ENCODE measurements around the gene HABP4.

Gene HABP4

GRCh38 chr9:96515621-96516470, 65.9 kb downstream of the HABP4 start:
- no peak for DNase-seq (ENCODE audit: low read depth in 2 of 2, low spot score in 1 of 2)

DNA sequence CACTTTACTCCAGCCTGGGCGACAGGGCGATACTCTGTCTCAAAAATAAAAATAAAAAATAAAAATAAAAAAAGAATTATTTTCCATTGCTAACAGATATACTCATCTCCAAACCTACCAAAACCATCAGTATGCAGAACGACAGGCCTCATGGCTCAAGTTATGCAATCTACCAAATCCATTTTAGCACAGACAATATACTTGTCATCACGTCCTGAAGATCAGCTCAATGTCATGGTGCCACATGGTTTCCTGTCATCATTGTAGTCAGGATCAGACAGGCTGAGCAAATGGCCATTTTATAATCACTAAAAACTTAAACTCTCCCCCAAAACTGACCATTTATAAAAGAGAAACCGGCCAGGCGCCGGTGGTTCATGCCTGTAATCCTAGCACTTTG, 69.1 kb downstream of the HABP4 start:
- DNase-seq (ENCODE audit: low read depth in 2 of 2, low spot score in 1 of 2) = no peak

DNA sequence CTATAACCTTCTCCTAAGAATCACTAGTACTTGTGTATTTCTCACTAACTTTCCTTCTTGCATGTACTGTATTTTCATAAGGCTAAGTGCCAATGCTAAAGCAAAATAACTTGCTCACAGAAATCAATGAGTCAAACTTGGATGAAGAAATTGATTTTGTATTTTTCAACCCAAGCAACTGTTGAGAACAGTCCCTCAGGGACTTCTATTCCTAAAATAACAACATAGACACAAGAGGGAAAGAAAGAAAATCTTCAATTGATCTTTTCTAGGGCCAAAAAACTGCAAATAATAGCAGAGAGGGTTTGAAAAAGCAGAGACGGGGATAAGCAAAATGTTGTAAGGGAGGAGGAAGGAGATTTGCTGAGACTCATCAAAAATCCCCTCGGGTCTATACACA, 69.8 kb downstream of the HABP4 start:
- no peak for DNase-seq (ENCODE audit: low read depth in 2 of 2, low spot score in 1 of 2)

- DNase-seq (ENCODE audit: low read depth in 2 of 2, low spot score in 1 of 2) = no peak
Measured at GRCh38 chr9:96522366-96522765, 72.4 kb downstream of the HABP4 start.

- no peak for DNase-seq (ENCODE audit: low read depth in 2 of 2, low spot score in 1 of 2)
Measured at GRCh38 chr9:96523374-96523773, 73.4 kb downstream of the HABP4 start.

DNA sequence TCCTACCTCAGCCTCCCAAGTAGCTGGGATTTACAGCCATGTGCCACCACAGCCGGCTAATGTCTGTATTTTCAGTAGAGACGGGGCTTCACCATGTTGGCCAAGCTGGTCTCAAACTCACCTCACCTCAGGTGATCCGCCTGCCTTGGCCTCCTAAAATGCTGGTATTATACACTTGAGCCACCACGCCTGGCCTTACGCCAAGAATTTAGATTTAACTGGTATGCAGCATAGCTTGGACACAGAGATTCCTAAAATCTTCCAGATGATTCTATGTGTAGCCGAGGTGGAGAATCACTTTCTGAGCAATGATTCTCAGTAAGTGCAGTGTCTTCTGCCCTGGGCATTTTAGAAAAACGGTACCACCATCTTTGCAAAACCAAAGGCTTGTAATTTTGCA, 74.1 kb downstream of the HABP4 start:
- no peak for DNase-seq (ENCODE audit: low read depth in 2 of 2, low spot score in 1 of 2)

- DNase-seq (ENCODE audit: low read depth in 2 of 2, low spot score in 1 of 2) = no peak
Measured at GRCh38 chr9:96524764-96525163, 74.8 kb downstream of the HABP4 start.

DNA sequence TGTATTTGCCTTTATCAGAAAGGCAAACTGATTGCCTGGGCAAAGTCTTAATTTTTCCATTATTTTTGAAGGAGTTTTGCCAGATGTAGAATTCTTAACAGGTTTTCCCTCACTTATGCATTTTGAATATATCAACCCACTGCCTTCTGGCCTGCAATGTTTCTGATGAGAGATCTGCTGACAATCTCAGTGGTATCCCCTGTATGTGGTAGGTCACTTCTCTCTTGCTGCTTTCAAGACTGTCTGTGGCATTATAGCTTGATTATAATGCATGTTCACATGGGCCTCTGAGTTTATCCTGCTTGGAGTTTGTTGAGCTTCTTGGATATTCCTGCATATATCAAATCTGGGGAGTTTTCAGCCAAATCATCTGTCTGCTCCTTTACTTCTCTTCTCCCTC, 82.2 kb downstream of the HABP4 start:
- DNase-seq (ENCODE audit: low read depth in 2 of 2, low spot score in 1 of 2) = no peak

GRCh38 chr9:96540106-96540505, 90.1 kb downstream of the HABP4 start:
- no peak for DNase-seq (ENCODE audit: low read depth in 2 of 2, low spot score in 1 of 2)
